Vagina (tissue), 2 donors: ENCODE data around the gene NPLOC4.

Experiments used
- CTCF ChIP-seq, 3 experiments: fragments of 450-650 bp in 2 of 3; fragments of 200-600 bp in 1 of 3; sonication (generic) in 1 of 3; IDR thresholded peaks; one replicate each; pipeline ENCODE4 v1.5.1; 2017 to 2019; ENCODE audit warnings: antibody characterized with exemption in 3 of 3, mild to moderate bottlenecking in 2 of 3, moderate library complexity in 2 of 3
- POLR2A ChIP-seq, 2 donors: fragments of 450-650 bp; IDR thresholded peaks; one replicate each; pipeline ENCODE4 v1.6.1; 2017; ENCODE audit warnings: antibody characterized with exemption in 2 of 2, mild to moderate bottlenecking in 2 of 2, moderate library complexity in 2 of 2

GRCh38 chr17:81607431-81607830, 29.5 kb downstream of the NPLOC4 start:
- TF ChIP-seq CTCF (IDR thresholded peaks at IDR 0.05) = no peak
- TF ChIP-seq POLR2A (IDR thresholded peaks at IDR 0.05) = no peak
